HAP-1 (cell line): Measurements from ENCODE around the gene EMP2.

Source experiments
- DNase-seq, 2 experiments: peaks; one replicate each; pipeline ENCODE4 v3.0.0-alpha.2; 2016 to 2020; ENCODE audit warnings: low spot score in 2 of 2
- H3K27me3 ChIP-seq: fragments of 250-450 bp; sonication (Bioruptor Pico); 2 replicates; pipeline ENCODE4 v1.5.1; 2020; ENCODE audit warnings: low read depth, mild to moderate bottlenecking, moderate library complexity
- H3K36me3 ChIP-seq: fragments of 250-450 bp; sonication (Bioruptor Pico); replicated peaks from 2 replicates; pipeline ENCODE4 v1.5.1; 2020; ENCODE audit warnings: mild to moderate bottlenecking
- H3K4me1 ChIP-seq: fragments of 250-450 bp; sonication (Bioruptor Pico); 2 replicates; pipeline ENCODE4 v1.5.1; 2020; ENCODE audit warnings: mild to moderate bottlenecking
- H3K4me3 ChIP-seq: fragments of 250-450 bp; sonication (Bioruptor Pico); 2 replicates; pipeline ENCODE4 v1.5.1; 2020; ENCODE audit warnings: mild to moderate bottlenecking, moderate library complexity
- H3K9me3 ChIP-seq: fragments of 250-450 bp; sonication (Bioruptor Pico); 2 replicates; pipeline ENCODE4 v1.5.1; 2020; ENCODE audit warnings: mild to moderate bottlenecking, moderate library complexity
- in situ Hi-C: fragments of 300-500 bp; cut with MboI; formaldehyde crosslinking; loops from 3 replicates; pipeline ENCODE4 v1.14.3; 2020; ENCODE audit warnings: low sequenced_read_pairs, inconsistent platforms, mixed read lengths

EMP2 gene

GRCh38 chr16:10601444-10602408 is 21.3 kb upstream of the EMP2 start:
- in situ Hi-C loops, result no loop called here
- peaks cover 18% of the 10 kb centered on the region for H3K27me3 ChIP-seq

DNA sequence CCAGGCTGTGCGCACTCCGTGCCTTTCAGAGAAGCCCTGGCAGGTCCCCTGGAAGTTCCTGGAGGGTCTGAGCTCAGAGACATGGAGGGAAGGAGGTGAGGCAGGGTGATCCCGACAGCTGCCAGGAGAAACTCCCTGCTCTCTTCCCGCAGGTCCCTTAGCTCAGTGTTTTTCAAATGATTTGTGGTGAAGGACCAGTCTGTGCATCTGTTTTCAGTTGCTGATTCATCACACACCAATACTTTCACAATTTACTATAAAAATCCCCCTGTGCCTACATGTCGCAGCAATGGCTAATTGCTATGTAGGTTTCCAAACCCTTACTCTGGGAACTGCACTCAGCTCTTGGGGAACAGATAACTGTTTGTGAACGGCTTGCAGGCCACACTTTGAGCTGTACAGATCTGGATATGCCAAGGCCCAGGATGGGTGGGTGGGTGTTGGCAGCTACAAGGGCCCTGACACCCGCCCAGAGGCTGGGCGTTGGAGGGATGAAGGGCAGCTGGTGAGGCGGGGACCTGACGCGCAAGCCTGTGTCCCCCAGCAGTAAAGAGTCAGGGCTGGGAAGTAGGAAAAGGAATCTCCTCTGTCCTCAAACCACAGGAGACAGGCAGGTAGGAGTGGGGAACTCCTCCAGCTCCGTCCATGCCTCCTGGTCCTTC is 20.5 kb upstream of the EMP2 start:
- H3K4me1 ChIP-seq, result no peaks in the 10 kb centered on the region
- H3K9me3 ChIP-seq, result no peaks in the 10 kb centered on the region
- peaks cover 18% of the 10 kb centered on the region for H3K27me3 ChIP-seq
- H3K4me3 ChIP-seq, result no peak overlapping the region
- DNase-seq, result no peak
- in situ Hi-C loops, result no loop called here
- no peaks in the 10 kb centered on the region for H3K36me3 ChIP-seq

More at GRCh38 chr16:10601444-10602408, 21.3 kb upstream of the EMP2 start:
- no peak for DNase-seq
- no peak overlapping the region for H3K4me3 ChIP-seq
- H3K36me3 ChIP-seq, result no peaks in the 10 kb centered on the region
- no peaks in the 10 kb centered on the region for H3K9me3 ChIP-seq
- H3K4me1 ChIP-seq, result no peaks in the 10 kb centered on the region

DNA sequence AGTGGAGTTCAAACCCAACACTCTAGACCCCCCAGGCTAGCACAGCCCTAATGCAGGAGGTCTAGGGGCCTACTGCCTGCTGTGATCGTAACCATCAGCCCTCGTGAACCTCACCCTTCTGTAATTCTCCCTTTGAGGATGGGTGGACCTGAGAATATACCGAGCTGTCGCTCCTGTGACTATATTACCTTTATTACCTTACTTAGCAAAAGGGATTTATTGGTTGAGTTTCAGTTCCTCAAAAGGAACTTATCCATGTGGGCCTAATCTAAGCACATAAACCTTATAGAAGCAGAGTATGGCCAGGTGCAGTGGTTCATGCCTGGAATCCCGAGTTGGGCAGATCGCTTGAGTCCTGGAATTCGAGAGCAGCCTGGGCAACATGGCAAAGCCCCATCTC is 19.2 kb upstream of the EMP2 start:
- no peak for DNase-seq
- Histone ChIP-seq H3K27me3 (peaks cover 18% of the 10 kb centered on the region), H3K4me1 (no peaks in the 10 kb centered on the region), H3K4me3 (no peak overlapping the region), H3K36me3 (no peaks in the 10 kb centered on the region), H3K9me3 (no peaks in the 10 kb centered on the region)
- in situ Hi-C loops, result no loop called here

- H3K4me1 ChIP-seq, result no peaks in the 10 kb centered on the region
These were observed 17.8 kb upstream of the EMP2 start for GRCh38 chr16:10598157-10598556.

DNA sequence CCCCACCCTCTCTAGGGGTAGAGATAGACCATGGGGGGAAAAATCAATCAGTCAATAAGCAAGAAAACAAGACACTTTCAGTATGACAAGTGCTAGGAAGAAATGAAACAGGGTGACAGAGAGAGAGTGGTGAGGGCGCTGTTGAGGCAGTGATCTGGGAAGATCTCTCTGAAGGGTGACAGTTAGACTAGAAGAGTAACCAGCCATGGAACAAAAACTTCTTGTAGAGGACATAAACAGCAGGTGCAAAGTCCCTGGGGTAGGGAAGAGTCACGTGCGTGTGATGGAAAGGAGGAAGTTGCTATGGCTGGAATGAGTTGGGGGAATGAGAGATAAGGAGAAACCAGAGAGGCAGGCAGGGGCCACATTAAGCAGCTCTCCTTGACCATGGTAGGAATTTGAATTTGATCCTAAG is 16.8 kb upstream of the EMP2 start:
- no peak for DNase-seq
- Histone ChIP-seq H3K4me3 (no peak overlapping the region), H3K9me3 (no peaks in the 10 kb centered on the region), H3K4me1 (no peaks in the 10 kb centered on the region), H3K36me3 (no peaks in the 10 kb centered on the region), H3K27me3 (peaks cover 15% of the 10 kb centered on the region)
- in situ Hi-C loops, result no loop called here

More at GRCh38 chr16:10598157-10598556, 17.8 kb upstream of the EMP2 start:
- in situ Hi-C loops, result no loop called here
- Histone ChIP-seq H3K27me3 (peaks cover 15% of the 10 kb centered on the region), H3K4me3 (no peak overlapping the region), H3K9me3 (no peaks in the 10 kb centered on the region), H3K36me3 (no peaks in the 10 kb centered on the region)
- DNase-seq, result no peak

DNA sequence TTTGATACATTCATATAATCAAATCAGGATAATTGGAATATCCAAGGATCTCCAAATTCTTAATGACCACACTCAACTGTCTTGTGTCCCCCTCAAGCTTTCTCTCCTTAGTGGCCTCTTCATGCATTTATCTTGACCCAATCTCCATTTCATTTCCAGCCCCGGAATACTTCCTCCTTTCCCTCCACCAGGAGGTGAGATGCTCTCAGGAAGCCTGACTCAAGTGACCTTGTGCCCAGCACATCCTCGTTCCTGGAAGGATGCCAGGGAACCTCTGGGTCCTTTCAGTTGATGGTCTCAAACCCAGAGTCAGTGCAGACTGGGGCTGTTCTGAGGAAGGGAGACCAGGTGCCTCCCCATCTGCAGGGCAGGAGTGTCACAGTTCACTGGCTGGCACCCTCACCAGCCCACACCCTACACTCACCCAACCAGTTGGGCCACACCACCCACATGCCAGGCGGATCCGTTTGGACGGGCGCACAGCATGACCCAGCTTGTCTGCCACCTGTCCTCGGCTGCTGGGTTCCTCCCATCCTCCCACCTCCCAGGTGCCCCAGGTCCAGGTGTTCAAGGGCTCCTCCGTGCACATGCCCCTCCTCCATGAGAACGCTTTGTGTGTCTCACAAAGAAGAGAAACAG is 14.0 kb upstream of the EMP2 start:
- no peak for DNase-seq
- Histone ChIP-seq H3K36me3 (no peaks in the 10 kb centered on the region), H3K9me3 (no peaks in the 10 kb centered on the region), H3K4me1 (peaks cover under 1% of the 10 kb centered on the region; the same call in 1 of the 2 replicates), H3K4me3 (no peak overlapping the region), H3K27me3 (peaks cover 5% of the 10 kb centered on the region)
- in situ Hi-C loops, result no loop called here

- peaks cover 6% of the 10 kb centered on the region; the same call in 1 of the 2 replicates for H3K4me1 ChIP-seq
- no peaks in the 10 kb centered on the region for H3K36me3 ChIP-seq
- H3K4me3 ChIP-seq, result no peak overlapping the region
- peaks cover 5% of the 10 kb centered on the region; the same call in 1 of the 2 replicates for H3K27me3 ChIP-seq
- in situ Hi-C loops, result no loop called here
- H3K9me3 ChIP-seq, result no peaks in the 10 kb centered on the region
- no peak for DNase-seq
These were observed 12.2 kb upstream of the EMP2 start for GRCh38 chr16:10592611-10593010.

DNA sequence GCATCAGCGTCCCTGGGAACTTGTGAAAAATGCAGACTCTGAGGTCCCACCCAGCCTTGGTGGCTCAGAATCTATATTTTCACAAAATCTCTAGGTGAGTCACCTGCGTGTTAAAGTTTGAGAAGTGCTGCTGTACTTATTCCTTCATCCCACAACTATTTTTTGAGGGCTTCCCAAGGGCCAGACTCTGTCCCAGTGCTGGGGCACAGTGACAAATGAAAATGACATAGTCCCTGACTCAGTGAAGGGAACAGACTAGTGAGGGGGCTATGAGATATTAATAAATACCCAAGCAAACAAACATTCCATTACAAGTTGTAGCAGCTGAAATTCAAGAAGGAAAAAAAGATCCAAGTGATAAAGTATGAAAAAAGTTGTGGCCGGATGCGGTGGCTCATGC is 9.9 kb upstream of the EMP2 start:
- no peak for DNase-seq
- in situ Hi-C loops, result no loop called here
- H3K4me1 ChIP-seq, result peaks cover 6% of the 10 kb centered on the region; the same call in 1 of the 2 replicates
- peaks cover 5% of the 10 kb centered on the region; the same call in 1 of the 2 replicates for H3K27me3 ChIP-seq
- no peaks in the 10 kb centered on the region for H3K9me3 ChIP-seq
- no peaks in the 10 kb centered on the region for H3K36me3 ChIP-seq
- H3K4me3 ChIP-seq, result no peak overlapping the region

DNA sequence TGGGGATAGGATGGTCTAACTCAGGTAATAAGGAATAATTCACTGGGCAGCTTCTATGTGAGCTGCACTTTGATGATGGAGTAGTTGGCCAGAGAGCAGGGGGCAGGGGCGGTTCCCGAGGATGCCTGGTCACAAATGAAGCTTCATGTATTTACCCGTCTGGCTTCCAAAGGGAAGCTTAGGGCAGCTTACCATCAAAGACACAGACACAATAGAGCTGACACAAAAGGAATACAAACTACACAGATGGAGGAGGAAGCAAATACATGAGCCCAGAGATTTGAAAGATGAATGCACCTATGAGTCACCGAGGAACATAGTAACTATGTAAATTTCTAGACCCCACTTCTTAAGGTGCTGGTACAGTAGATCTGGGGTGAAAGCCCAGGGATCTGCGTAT is 8.7 kb upstream of the EMP2 start:
- Histone ChIP-seq H3K4me1 (peaks cover 6% of the 10 kb centered on the region; the same call in 1 of the 2 replicates), H3K27me3 (peaks cover 5% of the 10 kb centered on the region; the same call in 1 of the 2 replicates), H3K36me3 (no peaks in the 10 kb centered on the region), H3K9me3 (no peaks in the 10 kb centered on the region), H3K4me3 (no peak overlapping the region)
- in situ Hi-C loops, result no loop called here
- peak; percentile 50 to 51 for DNase-seq

- DNase-seq, result no peak
- in situ Hi-C loops, result no loop called here
- Histone ChIP-seq H3K27me3 (peaks cover 5% of the 10 kb centered on the region; the same call in 1 of the 2 replicates), H3K4me1 (peaks cover 6% of the 10 kb centered on the region; the same call in 1 of the 2 replicates), H3K36me3 (no peaks in the 10 kb centered on the region), H3K9me3 (no peaks in the 10 kb centered on the region), H3K4me3 (no peak overlapping the region)
These were observed 7.2 kb upstream of the EMP2 start for GRCh38 chr16:10587622-10588021.

GRCh38 chr16:10584981-10585438 is 4.6 kb upstream of the EMP2 start:
- DNase-seq, result no peak
- H3K9me3 ChIP-seq, result no peaks in the 10 kb centered on the region
- in situ Hi-C loops, result no loop called here
- peaks cover 5% of the 10 kb centered on the region; the same call in 1 of the 2 replicates for H3K27me3 ChIP-seq
- no peak overlapping the region for H3K4me3 ChIP-seq
- no peaks in the 10 kb centered on the region for H3K36me3 ChIP-seq
- peaks cover 6% of the 10 kb centered on the region; the same call in 1 of the 2 replicates for H3K4me1 ChIP-seq

GRCh38 chr16:10583269-10583668 is 2.9 kb upstream of the EMP2 start:
- Histone ChIP-seq H3K9me3 (no peaks in the 10 kb centered on the region), H3K36me3 (no peaks in the 10 kb centered on the region), H3K27me3 (no peaks in the 10 kb centered on the region), H3K4me3 (no peak overlapping the region), H3K4me1 (peaks cover 5% of the 10 kb centered on the region)
- no peak for DNase-seq
- in situ Hi-C loops, result no loop called here

DNA sequence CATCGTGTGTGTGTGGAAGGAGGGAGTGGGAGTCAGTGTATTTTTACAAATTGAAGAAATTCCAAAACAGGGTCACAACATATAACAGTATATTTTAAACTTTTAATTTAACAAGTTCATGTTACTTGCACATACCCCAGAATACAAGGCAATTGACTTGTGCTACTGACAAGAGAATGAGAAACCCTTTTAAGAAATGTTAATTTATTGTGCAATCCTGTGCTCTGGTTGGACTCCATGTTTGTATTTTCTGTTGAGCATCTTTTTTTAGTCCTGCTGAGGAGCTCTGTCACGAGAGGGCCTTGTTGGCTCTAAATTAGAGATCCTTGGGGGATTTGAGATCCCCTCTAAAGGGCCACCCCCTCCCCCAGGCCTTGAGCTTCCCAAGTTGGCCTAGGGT is 1.1 kb upstream of the EMP2 start:
- DNase-seq, result no peak
- Histone ChIP-seq H3K9me3 (no peaks in the 10 kb centered on the region), H3K36me3 (no peaks in the 10 kb centered on the region), H3K4me3 (no peak overlapping the region), H3K27me3 (no peaks in the 10 kb centered on the region), H3K4me1 (peaks cover 5% of the 10 kb centered on the region)
- in situ Hi-C loops, result no loop called here
